ENCODE data around the gene TSHZ1. TPM values are rescaled to one million over a fixed set of nuclear protein-coding genes. Genes with fewer than 3 reads are reported as not detected.

Gene TSHZ1
- total and polyA plus RNA-seq, 5 donors from 2014 or later: 1.1 to 16.4 (median 1.5) TPM

GRCh38 chr18:75214766-75215510, 4.3 kb downstream of the TSHZ1 start:
- H3K27me3 Mint-ChIP-seq: peaks cover 10% of the 10 kb centered on the region
- Histone ChIP-seq H3K4me1 (ENCODE audit: control insufficient read depth, insufficient read depth, low read length, poor library complexity, severe bottlenecking) (peaks cover 38% of the 10 kb centered on the region), H3K36me3 (ENCODE audit: control insufficient read depth, insufficient read depth, low read length) (no peaks in the 10 kb centered on the region), H3K9me3 (ENCODE audit: control insufficient read depth in 2 of 2, low read length in 2 of 2) (no peaks in the 10 kb centered on the region), H3K27ac (ENCODE audit: insufficient read depth, low read length, poor library complexity, severe bottlenecking) (no peak overlapping the region), H3K4me3 (ENCODE audit: low read depth, low read length) (peak overlapping the region; percentile 16), H3K27me3 (ENCODE audit: control insufficient read depth, insufficient read depth, low read length) (no peaks in the 10 kb centered on the region)
- H3K27ac Mint-ChIP-seq: peak overlapping the region; percentile 27 to 85 (median 56)
- no peak for DNase-seq
- peaks cover 44 to 74% (median 57%) of the 10 kb centered on the region in 4 donors for H3K4me1 Mint-ChIP-seq
- no peaks in the 10 kb centered on the region for H3K36me3 Mint-ChIP-seq
- H3K4me3 Mint-ChIP-seq: peak overlapping the region; percentile 26 to 94 (median 38)
- ATAC-seq (ENCODE audit: low read depth in 2 of 2): no peak
- H3K9me3 Mint-ChIP-seq: peaks cover 0 to 1% (median 0%) of the 10 kb centered on the region in 7 donors

GRCh38 chr18:75215663-75216062, 5.1 kb downstream of the TSHZ1 start:
- Histone ChIP-seq H3K36me3 (ENCODE audit: control insufficient read depth, insufficient read depth, low read length) (no peaks in the 10 kb centered on the region), H3K27me3 (ENCODE audit: control insufficient read depth, insufficient read depth, low read length) (no peaks in the 10 kb centered on the region), H3K9me3 (ENCODE audit: control insufficient read depth in 2 of 2, low read length in 2 of 2) (no peaks in the 10 kb centered on the region), H3K27ac (ENCODE audit: insufficient read depth, low read length, poor library complexity, severe bottlenecking) (no peak overlapping the region), H3K4me1 (ENCODE audit: control insufficient read depth, insufficient read depth, low read length, poor library complexity, severe bottlenecking) (peaks cover 34% of the 10 kb centered on the region), H3K4me3 (ENCODE audit: low read depth, low read length) (no peak overlapping the region)
- DNase-seq (no peak), ATAC-seq (ENCODE audit: low read depth in 2 of 2) (no peak)
- peak overlapping the region in 2 of 3 donors; percentile 27 to 85 for H3K27ac Mint-ChIP-seq
- H3K36me3 Mint-ChIP-seq: no peaks in the 10 kb centered on the region
- peaks cover 3% of the 10 kb centered on the region for H3K27me3 Mint-ChIP-seq
- H3K4me3 Mint-ChIP-seq: peak overlapping the region; percentile 34 to 94 (median 46)
- H3K9me3 Mint-ChIP-seq: peaks cover 0 to 1% (median 0%) of the 10 kb centered on the region in 7 donors
- H3K4me1 Mint-ChIP-seq: peaks cover 39 to 72% (median 53%) of the 10 kb centered on the region in 4 donors

GRCh38 chr18:75216212-75216910, 5.8 kb downstream of the TSHZ1 start:
- Histone ChIP-seq H3K27me3 (ENCODE audit: control insufficient read depth, insufficient read depth, low read length) (no peaks in the 10 kb centered on the region), H3K27ac (ENCODE audit: insufficient read depth, low read length, poor library complexity, severe bottlenecking) (peak overlapping the region; percentile 28), H3K36me3 (ENCODE audit: control insufficient read depth, insufficient read depth, low read length) (no peaks in the 10 kb centered on the region), H3K9me3 (ENCODE audit: control insufficient read depth in 2 of 2, low read length in 2 of 2) (no peaks in the 10 kb centered on the region), H3K4me3 (ENCODE audit: low read depth, low read length) (peak overlapping the region; percentile 26), H3K4me1 (ENCODE audit: control insufficient read depth, insufficient read depth, low read length, poor library complexity, severe bottlenecking) (peaks cover 34% of the 10 kb centered on the region)
- peaks cover 34 to 66% (median 51%) of the 10 kb centered on the region in 4 donors for H3K4me1 Mint-ChIP-seq
- no peaks in the 10 kb centered on the region for H3K9me3 Mint-ChIP-seq
- peak overlapping the region in 3 of 4 donors; percentile 25 to 68 (median 33) for H3K4me3 Mint-ChIP-seq
- H3K27me3 Mint-ChIP-seq: no peaks in the 10 kb centered on the region
- DNase-seq (peak in 2 of 3 donors; percentile 61 to 66), ATAC-seq (ENCODE audit: low read depth in 2 of 2) (peak; percentile 63)
- peak overlapping the region; percentile 87 to 96 (median 92) for H3K27ac Mint-ChIP-seq
- H3K36me3 Mint-ChIP-seq: no peaks in the 10 kb centered on the region

- Histone ChIP-seq H3K4me3 (ENCODE audit: low read depth, low read length) (no peak overlapping the region), H3K27me3 (ENCODE audit: control insufficient read depth, insufficient read depth, low read length) (no peaks in the 10 kb centered on the region), H3K9me3 (ENCODE audit: control insufficient read depth in 2 of 2, low read length in 2 of 2) (no peaks in the 10 kb centered on the region), H3K4me1 (ENCODE audit: control insufficient read depth, insufficient read depth, low read length, poor library complexity, severe bottlenecking) (peaks cover 32% of the 10 kb centered on the region), H3K27ac (ENCODE audit: insufficient read depth, low read length, poor library complexity, severe bottlenecking) (no peak overlapping the region), H3K36me3 (ENCODE audit: control insufficient read depth, insufficient read depth, low read length) (no peaks in the 10 kb centered on the region)
- Mint-ChIP-seq H3K36me3 (no peaks in the 10 kb centered on the region), H3K27ac (peak overlapping the region; percentile 87 to 96 (median 92)), H3K4me1 (peaks cover 37 to 71% (median 58%) of the 10 kb centered on the region in 4 donors), H3K27me3 (no peaks in the 10 kb centered on the region), H3K9me3 (no peaks in the 10 kb centered on the region), H3K4me3 (no peak overlapping the region)
- ATAC-seq (ENCODE audit: low read depth in 2 of 2): no peak
- no peak for DNase-seq
Observed at GRCh38 chr18:75216911-75217689, 6.5 kb downstream of the TSHZ1 start.

DNA sequence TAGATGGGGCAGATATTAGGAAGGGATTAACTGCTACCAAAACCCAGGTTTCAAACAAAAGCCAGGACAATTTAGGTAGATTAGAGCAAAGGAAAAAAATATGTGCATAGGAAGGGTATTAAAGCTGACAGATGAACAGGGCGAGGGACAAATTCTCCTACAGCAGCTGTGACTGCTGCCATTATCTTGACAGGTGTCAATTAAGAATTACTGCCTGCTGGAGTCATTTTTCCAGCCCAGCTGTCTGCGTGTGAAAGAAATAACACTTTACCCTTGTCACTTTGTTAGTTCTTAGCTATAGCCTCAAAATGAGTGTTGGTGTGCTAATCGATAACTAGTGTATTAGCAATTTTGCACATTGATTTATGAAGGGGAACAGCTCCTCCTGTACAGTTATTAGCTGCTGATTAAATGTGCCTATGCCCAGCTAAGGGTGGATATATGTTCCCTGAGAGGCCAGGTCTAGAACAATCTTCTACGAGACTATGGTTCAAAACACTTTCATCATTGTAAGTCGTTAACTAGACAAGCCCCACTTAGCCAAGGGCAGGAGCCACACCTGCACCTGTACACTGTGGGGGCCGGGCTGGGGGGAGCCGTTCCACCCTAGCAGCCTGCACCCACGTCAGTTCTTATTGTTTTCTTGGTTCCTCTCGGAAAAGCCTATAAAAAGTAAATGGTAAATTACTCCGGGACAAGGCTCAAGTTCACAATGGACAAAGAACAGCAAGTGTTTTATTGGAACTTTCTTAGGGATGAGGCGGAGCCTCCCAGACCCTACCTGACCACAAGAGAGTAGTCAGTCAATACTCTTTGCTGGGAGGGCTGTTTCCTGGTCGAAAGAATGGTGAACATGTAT, 7.7 kb downstream of the TSHZ1 start:
- H3K36me3 ChIP-seq (ENCODE audit: control insufficient read depth, insufficient read depth, low read length): no peaks in the 10 kb centered on the region
- H3K27me3 Mint-ChIP-seq: peaks cover under 1% of the 10 kb centered on the region
- H3K27ac ChIP-seq (ENCODE audit: insufficient read depth, low read length, poor library complexity, severe bottlenecking): no peak overlapping the region
- H3K27ac Mint-ChIP-seq: peak overlapping the region in 2 of 3 donors; percentile 7 to 15
- peak overlapping the region in 1 of 4 donors; percentile 65 for H3K4me3 Mint-ChIP-seq
- H3K9me3 ChIP-seq (ENCODE audit: control insufficient read depth in 2 of 2, low read length in 2 of 2): no peaks in the 10 kb centered on the region
- H3K4me1 ChIP-seq (ENCODE audit: control insufficient read depth, insufficient read depth, low read length, poor library complexity, severe bottlenecking): peaks cover 20% of the 10 kb centered on the region
- H3K4me1 Mint-ChIP-seq: peaks cover 30 to 67% (median 49%) of the 10 kb centered on the region in 4 donors
- DNase-seq (no peak), ATAC-seq (ENCODE audit: low read depth in 2 of 2) (no peak)
- no peaks in the 10 kb centered on the region for H3K36me3 Mint-ChIP-seq
- H3K27me3 ChIP-seq (ENCODE audit: control insufficient read depth, insufficient read depth, low read length): no peaks in the 10 kb centered on the region
- H3K4me3 ChIP-seq (ENCODE audit: low read depth, low read length): no peak overlapping the region
- H3K9me3 Mint-ChIP-seq: no peaks in the 10 kb centered on the region

DNA sequence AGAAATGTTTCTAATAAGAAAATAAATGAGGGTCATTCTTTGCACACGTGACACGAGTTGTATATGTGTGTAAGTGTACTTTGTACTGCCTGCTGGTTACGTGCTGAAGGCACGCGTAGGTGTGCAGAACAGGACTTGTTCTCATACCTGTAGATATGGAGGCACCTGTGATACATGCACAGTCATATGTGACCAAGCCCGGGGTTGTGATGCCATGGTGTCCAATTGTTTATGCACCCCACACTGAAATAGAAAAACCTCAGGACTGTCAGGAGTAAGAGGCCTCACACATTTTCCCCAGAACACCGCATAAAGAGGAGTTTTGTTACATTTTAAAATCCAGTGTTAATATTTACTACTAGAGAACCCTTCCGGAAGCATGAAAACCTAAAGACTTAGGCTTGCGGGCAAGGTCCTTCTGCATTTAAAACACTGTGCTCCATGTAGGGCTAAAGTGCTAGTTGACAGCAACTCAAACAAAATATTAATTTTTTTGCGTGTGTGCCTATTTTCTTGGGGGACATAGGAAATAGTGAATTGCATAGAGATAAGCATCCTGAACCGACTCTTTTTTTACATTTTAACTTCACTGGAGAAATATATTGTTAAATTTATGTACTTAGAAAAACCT, 9.3 kb downstream of the TSHZ1 start:
- Histone ChIP-seq H3K27me3 (ENCODE audit: control insufficient read depth, insufficient read depth, low read length) (no peaks in the 10 kb centered on the region), H3K36me3 (ENCODE audit: control insufficient read depth, insufficient read depth, low read length) (no peaks in the 10 kb centered on the region), H3K4me3 (ENCODE audit: low read depth, low read length) (no peak overlapping the region), H3K27ac (ENCODE audit: insufficient read depth, low read length, poor library complexity, severe bottlenecking) (no peak overlapping the region), H3K4me1 (ENCODE audit: control insufficient read depth, insufficient read depth, low read length, poor library complexity, severe bottlenecking) (peaks cover 12% of the 10 kb centered on the region), H3K9me3 (ENCODE audit: control insufficient read depth in 2 of 2, low read length in 2 of 2) (no peaks in the 10 kb centered on the region)
- Mint-ChIP-seq H3K9me3 (no peaks in the 10 kb centered on the region), H3K4me3 (no peak overlapping the region), H3K4me1 (peaks cover 25 to 59% (median 47%) of the 10 kb centered on the region in 4 donors), H3K27me3 (peaks cover 4% of the 10 kb centered on the region), H3K36me3 (peaks cover 3% of the 10 kb centered on the region), H3K27ac (peak overlapping the region in 2 of 3 donors; percentile 14 to 25)
- DNase-seq: no peak
- ATAC-seq (ENCODE audit: low read depth in 2 of 2): no peak

Data from CD4-positive, CD25-positive, alpha-beta regulatory T cell (primary cell).